ENCODE results near the gene OTOP2.

The OTOP2 gene

GRCh38 chr17:74935048-74935447 lies 11.0 kb downstream of the OTOP2 start:
- Histone ChIP-seq H3K9me3 (ENCODE audit: control insufficient read depth, insufficient read depth, low read depth, low read length) (no peaks in the 10 kb centered on the region), H3K4me1 (ENCODE audit: control insufficient read depth, insufficient read depth, low read length) (no peaks in the 10 kb centered on the region), H3K27ac (ENCODE audit: extremely low read depth, low read depth, low read length) (no peak overlapping the region), H3K4me3 (ENCODE audit: low read depth, low read length) (no peak overlapping the region), H3K36me3 (ENCODE audit: control insufficient read depth in 2 of 2, insufficient read depth in 1 of 2, low read length in 2 of 2) (no peaks in the 10 kb centered on the region)
- ChIA-PET CTCF (interaction anchor here (0.8 kb wide), 1 partner anchor 22 kb away, joined by 6 read pairs; no protein-coding TSS in a partner anchor), POLR2A (no interaction called here)
- TF ChIP-seq ZNF513 (tag by site-specific recombination; IDR thresholded peaks at IDR 0.05) (no peak), ZNF341 (tag by site-specific recombination; IDR thresholded peaks at IDR 0.05; ENCODE audit: low read depth) (peak; percentile 47; the same call in 1 of the 2 replicates)

DNA sequence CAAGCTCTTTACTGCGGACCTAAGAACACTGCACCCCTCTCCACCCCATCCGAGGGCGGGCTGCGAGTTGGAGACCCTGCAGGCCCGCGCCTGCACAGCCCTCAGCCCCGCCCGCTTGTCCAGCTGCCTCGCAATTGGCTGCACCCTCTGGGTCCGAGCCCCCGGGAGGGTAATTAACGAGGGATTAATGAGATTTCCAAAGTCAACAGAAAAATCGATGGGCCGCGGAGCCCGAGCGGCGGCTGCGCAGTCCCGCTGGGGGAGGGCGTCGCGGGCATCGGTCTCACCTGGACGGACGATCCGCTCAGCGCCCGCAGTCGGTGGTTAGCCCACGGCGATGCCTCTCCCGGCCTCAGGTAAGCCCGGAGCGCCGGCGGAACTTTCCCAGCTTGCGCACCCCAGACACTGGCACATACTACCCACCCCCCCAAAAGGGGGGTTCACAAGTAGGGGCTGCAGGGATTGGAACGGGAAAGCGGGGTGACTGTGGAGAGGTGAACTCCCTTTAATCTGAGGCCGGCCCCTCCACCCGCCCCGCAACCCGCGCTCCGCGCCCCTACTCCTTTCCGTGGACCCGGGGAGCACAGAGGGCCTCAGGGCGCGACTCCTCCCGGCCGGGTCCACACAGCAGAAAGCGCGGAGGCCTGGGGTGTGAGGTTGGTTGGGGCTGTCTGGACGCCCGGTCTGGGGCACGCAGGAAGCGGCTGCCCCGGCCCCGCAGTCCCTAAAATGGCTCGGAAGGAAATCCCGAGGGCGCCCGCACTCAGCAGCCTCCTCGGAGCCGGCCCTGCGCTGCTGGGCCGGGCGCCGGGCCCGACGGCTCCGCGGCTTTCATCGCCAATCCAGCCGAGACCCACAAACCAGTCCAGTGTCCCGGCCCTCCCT lies 11.8 kb downstream of the OTOP2 start, which contains the start of gene OTOP3:
OTOP3 (plus strand) TSS at position 314 of the 885 bp plus-strand sequence; CDS start at position 338, 24 bp downstream.
- POLR2A ChIA-PET: no interaction called here
- Histone ChIP-seq H3K4me1 (ENCODE audit: control insufficient read depth, insufficient read depth, low read length) (no peaks in the 10 kb centered on the region), H3K27ac (ENCODE audit: extremely low read depth, low read depth, low read length) (no peak within 1 kb of the TSS), H3K9me3 (ENCODE audit: control insufficient read depth, insufficient read depth, low read depth, low read length) (no peaks in the 10 kb centered on the region), H3K36me3 (ENCODE audit: control insufficient read depth in 2 of 2, insufficient read depth in 1 of 2, low read length in 2 of 2) (no peaks in the 10 kb centered on the region), H3K4me3 (ENCODE audit: low read depth, low read length) (no peak within 1 kb of the TSS)
- TF ChIP-seq ZEB2 (tag by site-specific recombination; IDR thresholded peaks at IDR 0.05) (no peak), BCL11A (tag by site-specific recombination; IDR thresholded peaks at IDR 0.05; ENCODE audit: low read depth) (no peak), SP3 (tag by site-specific recombination; IDR thresholded peaks at IDR 0.05) (no peak), GLI2 (tag by site-specific recombination; IDR thresholded peaks at IDR 0.05; ENCODE audit: borderline replicate concordance, low read depth) (no peak), ZNF223 (tag by site-specific recombination; IDR thresholded peaks at IDR 0.05) (no peak), ZNF654 (tag by site-specific recombination; IDR thresholded peaks at IDR 0.05; ENCODE audit: low read depth) (no peak), FEZF1 (tag by site-specific recombination; IDR thresholded peaks at IDR 0.05) (no peak), ZNF670 (tag by site-specific recombination; IDR thresholded peaks at IDR 0.05; ENCODE audit: low read depth) (no peak), MEIS1 (CRISPR knock-in tag; IDR thresholded peaks at IDR 0.05; ENCODE audit: borderline replicate concordance) (no peak), EGR2 (tag by site-specific recombination; IDR thresholded peaks at IDR 0.05; ENCODE audit: low read depth) (no peak), OVOL3 (tag by site-specific recombination; IDR thresholded peaks at IDR 0.05) (no peak), ZSCAN23 (tag by site-specific recombination; IDR thresholded peaks at IDR 0.05) (no peak)
- TF ChIP-seq, protein P1, sequence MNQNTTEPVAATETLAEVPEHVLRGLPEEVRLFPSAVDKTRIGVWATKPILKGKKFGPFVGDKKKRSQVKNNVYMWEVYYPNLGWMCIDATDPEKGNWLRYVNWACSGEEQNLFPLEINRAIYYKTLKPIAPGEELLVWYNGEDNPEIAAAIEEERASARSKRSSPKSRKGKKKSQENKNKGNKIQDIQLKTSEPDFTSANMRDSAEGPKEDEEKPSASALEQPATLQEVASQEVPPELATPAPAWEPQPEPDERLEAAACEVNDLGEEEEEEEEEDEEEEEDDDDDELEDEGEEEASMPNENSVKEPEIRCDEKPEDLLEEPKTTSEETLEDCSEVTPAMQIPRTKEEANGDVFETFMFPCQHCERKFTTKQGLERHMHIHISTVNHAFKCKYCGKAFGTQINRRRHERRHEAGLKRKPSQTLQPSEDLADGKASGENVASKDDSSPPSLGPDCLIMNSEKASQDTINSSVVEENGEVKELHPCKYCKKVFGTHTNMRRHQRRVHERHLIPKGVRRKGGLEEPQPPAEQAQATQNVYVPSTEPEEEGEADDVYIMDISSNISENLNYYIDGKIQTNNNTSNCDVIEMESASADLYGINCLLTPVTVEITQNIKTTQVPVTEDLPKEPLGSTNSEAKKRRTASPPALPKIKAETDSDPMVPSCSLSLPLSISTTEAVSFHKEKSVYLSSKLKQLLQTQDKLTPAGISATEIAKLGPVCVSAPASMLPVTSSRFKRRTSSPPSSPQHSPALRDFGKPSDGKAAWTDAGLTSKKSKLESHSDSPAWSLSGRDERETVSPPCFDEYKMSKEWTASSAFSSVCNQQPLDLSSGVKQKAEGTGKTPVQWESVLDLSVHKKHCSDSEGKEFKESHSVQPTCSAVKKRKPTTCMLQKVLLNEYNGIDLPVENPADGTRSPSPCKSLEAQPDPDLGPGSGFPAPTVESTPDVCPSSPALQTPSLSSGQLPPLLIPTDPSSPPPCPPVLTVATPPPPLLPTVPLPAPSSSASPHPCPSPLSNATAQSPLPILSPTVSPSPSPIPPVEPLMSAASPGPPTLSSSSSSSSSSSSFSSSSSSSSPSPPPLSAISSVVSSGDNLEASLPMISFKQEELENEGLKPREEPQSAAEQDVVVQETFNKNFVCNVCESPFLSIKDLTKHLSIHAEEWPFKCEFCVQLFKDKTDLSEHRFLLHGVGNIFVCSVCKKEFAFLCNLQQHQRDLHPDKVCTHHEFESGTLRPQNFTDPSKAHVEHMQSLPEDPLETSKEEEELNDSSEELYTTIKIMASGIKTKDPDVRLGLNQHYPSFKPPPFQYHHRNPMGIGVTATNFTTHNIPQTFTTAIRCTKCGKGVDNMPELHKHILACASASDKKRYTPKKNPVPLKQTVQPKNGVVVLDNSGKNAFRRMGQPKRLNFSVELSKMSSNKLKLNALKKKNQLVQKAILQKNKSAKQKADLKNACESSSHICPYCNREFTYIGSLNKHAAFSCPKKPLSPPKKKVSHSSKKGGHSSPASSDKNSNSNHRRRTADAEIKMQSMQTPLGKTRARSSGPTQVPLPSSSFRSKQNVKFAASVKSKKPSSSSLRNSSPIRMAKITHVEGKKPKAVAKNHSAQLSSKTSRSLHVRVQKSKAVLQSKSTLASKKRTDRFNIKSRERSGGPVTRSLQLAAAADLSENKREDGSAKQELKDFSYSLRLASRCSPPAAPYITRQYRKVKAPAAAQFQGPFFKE (tag by site-specific recombination; IDR thresholded peaks at IDR 0.05; ENCODE audit: borderline replicate concordance): no peak
- TF ChIP-seq, protein P2, sequence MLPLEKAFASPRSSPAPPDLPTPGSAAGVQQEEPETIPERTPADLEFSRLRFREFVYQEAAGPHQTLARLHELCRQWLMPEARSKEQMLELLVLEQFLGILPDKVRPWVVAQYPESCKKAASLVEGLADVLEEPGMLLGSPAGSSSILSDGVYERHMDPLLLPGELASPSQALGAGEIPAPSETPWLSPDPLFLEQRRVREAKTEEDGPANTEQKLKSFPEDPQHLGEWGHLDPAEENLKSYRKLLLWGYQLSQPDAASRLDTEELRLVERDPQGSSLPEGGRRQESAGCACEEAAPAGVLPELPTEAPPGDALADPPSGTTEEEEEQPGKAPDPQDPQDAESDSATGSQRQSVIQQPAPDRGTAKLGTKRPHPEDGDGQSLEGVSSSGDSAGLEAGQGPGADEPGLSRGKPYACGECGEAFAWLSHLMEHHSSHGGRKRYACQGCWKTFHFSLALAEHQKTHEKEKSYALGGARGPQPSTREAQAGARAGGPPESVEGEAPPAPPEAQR (tag by site-specific recombination; IDR thresholded peaks at IDR 0.05): no peak
- TF ChIP-seq, protein P3, sequence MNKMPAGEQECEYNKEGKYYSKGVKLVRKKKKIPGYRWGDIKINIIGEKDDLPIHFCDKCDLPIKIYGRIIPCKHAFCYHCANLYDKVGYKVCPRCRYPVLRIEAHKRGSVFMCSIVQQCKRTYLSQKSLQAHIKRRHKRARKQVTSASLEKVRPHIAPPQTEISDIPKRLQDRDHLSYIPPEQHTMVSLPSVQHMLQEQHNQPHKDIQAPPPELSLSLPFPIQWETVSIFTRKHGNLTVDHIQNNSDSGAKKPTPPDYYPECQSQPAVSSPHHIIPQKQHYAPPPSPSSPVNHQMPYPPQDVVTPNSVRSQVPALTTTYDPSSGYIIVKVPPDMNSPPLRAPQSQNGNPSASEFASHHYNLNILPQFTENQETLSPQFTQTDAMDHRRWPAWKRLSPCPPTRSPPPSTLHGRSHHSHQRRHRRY (tag by site-specific recombination; IDR thresholded peaks at IDR 0.05): no peak
- TF ChIP-seq, protein P4, sequence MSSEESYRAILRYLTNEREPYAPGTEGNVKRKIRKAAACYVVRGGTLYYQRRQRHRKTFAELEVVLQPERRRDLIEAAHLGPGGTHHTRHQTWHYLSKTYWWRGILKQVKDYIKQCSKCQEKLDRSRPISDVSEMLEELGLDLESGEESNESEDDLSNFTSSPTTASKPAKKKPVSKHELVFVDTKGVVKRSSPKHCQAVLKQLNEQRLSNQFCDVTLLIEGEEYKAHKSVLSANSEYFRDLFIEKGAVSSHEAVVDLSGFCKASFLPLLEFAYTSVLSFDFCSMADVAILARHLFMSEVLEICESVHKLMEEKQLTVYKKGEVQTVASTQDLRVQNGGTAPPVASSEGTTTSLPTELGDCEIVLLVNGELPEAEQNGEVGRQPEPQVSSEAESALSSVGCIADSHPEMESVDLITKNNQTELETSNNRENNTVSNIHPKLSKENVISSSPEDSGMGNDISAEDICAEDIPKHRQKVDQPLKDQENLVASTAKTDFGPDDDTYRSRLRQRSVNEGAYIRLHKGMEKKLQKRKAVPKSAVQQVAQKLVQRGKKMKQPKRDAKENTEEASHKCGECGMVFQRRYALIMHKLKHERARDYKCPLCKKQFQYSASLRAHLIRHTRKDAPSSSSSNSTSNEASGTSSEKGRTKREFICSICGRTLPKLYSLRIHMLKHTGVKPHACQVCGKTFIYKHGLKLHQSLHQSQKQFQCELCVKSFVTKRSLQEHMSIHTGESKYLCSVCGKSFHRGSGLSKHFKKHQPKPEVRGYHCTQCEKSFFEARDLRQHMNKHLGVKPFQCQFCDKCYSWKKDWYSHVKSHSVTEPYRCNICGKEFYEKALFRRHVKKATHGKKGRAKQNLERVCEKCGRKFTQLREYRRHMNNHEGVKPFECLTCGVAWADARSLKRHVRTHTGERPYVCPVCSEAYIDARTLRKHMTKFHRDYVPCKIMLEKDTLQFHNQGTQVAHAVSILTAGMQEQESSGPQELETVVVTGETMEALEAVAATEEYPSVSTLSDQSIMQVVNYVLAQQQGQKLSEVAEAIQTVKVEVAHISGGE (tag by site-specific recombination; conservative IDR thresholded peaks at IDR 0.05; ENCODE audit: low read depth): no peak
- CTCF ChIA-PET: interaction anchor here (0.8 kb wide), 1 partner anchor 22 kb away, joined by 6 read pairs; no protein-coding TSS in a partner anchor

Measured in HEK293 (cell line).